K562 (cell line): Measurements from ENCODE around the gene GABRB3.

Experiments used
- EZH2 ChIP-seq: IDR thresholded peaks from 2 replicates; pipeline ENCODE4 v1.6.1; 2012; ENCODE audit warnings: low read depth, mild to moderate bottlenecking, inconsistent platforms, low read length, borderline replicate concordance
- ILK ChIP-seq: fragments of 450-650 bp; IDR thresholded peaks from 2 replicates; pipeline ENCODE4 v1.6.1; 2016; ENCODE audit warnings: missing genetic modification characterization, low read depth, mild to moderate bottlenecking, missing compliant biosample characterization, moderate library complexity, borderline replicate concordance
- PURB ChIP-seq: sonication (generic); formaldehyde crosslinking; IDR thresholded peaks from 2 replicates; pipeline ENCODE4 v1.9.0; 2021; ENCODE audit warnings: low read depth, mild to moderate bottlenecking, missing genetic modification reagents
- ZBTB7A ChIP-seq: IDR thresholded peaks from 2 replicates; pipeline ENCODE4 v1.6.1; 2011; ENCODE audit warnings: low read depth, mild to moderate bottlenecking, low read length, moderate library complexity, borderline replicate concordance; ENCODE audit not compliant: control insufficient read depth
- ZNF354B ChIP-seq: fragments of 250-450 bp; sonication (Bioruptor Pico); IDR thresholded peaks from 2 replicates; pipeline ENCODE4 v1.4.0; 2020
- TF ChIP-seq, protein P1 (sequence below): sonication (generic); formaldehyde crosslinking; IDR thresholded peaks from 2 replicates; pipeline ENCODE4 v1.8.0; 2022; ENCODE audit warnings: mild to moderate bottlenecking, missing genetic modification reagents

- no peak for TF ChIP-seq ILK (tag)
- TF ChIP-seq, protein P1, sequence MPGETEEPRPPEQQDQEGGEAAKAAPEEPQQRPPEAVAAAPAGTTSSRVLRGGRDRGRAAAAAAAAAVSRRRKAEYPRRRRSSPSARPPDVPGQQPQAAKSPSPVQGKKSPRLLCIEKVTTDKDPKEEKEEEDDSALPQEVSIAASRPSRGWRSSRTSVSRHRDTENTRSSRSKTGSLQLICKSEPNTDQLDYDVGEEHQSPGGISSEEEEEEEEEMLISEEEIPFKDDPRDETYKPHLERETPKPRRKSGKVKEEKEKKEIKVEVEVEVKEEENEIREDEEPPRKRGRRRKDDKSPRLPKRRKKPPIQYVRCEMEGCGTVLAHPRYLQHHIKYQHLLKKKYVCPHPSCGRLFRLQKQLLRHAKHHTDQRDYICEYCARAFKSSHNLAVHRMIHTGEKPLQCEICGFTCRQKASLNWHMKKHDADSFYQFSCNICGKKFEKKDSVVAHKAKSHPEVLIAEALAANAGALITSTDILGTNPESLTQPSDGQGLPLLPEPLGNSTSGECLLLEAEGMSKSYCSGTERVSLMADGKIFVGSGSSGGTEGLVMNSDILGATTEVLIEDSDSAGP (CRISPR knock-in tag) = no peak
- TF ChIP-seq PURB (CRISPR knock-in tag) = no peak
- no peak for TF ChIP-seq ZBTB7A
- TF ChIP-seq EZH2 = no peak
- TF ChIP-seq ZNF354B (CRISPR knock-in tag) = no peak
Observed at GRCh38 chr15:26561896-26562295, 211.0 kb downstream of the GABRB3 start.
